ENCODE data around the gene ADD1. TPM values are rescaled to one million over a fixed set of nuclear protein-coding genes. Genes with fewer than 3 reads are reported as not detected.

Gene ADD1
- total and polyA plus RNA-seq, 2 donors from 2014 or later: 232 to 313 TPM

- peak overlapping the region in 2 of 3 donors; percentile 9 to 13 for H3K9ac ChIP-seq (ENCODE audit: low read length in 3 of 3)
- no peaks in the 10 kb centered on the region for H3K9me3 ChIP-seq (ENCODE audit: control insufficient read depth in 2 of 3, insufficient read depth in 1 of 3, low read length in 3 of 3)
- no peaks in the 10 kb centered on the region for H3K27me3 ChIP-seq (ENCODE audit: control insufficient read depth, insufficient read depth, low read length)
- TF ChIP-seq CTCF (IDR thresholded peaks at IDR 0.05; ENCODE audit: borderline replicate concordance, extremely low read depth, insufficient read depth): no peak
- DNase-seq: peak in 1 of 5 donors; percentile 45
- H3K36me3 ChIP-seq (ENCODE audit: control insufficient read depth in 2 of 3, insufficient read depth in 3 of 3, low read length in 3 of 3): peaks cover 0 to 24% (median 12%) of the 10 kb centered on the region in 3 donors
- peaks cover 0 to 26% (median 3%) of the 10 kb centered on the region in 3 donors for H3K4me1 ChIP-seq (ENCODE audit: control insufficient read depth in 2 of 3, insufficient read depth in 2 of 3, low read depth in 1 of 3, low read length in 3 of 3)
- intact Hi-C loops (cut with DNase I): no loop called here
- H3K4me3 ChIP-seq (ENCODE audit: low read length in 3 of 3): peak overlapping the region in 2 of 3 donors; percentile 73 to 90
- FAIRE-seq: no peak
- no peak overlapping the region for H3K27ac ChIP-seq (ENCODE audit: low read depth in 2 of 2, low read length in 2 of 2)
These were observed 92.4 kb downstream of the ADD1 start for GRCh38 chr4:2935762-2936743.

- no peaks in the 10 kb centered on the region for H3K27me3 ChIP-seq (ENCODE audit: control insufficient read depth, insufficient read depth, low read length)
- FAIRE-seq: no peak
- intact Hi-C loops (cut with DNase I): no loop called here
- peak overlapping the region in 1 of 3 donors; percentile 9 for H3K9ac ChIP-seq (ENCODE audit: low read length in 3 of 3)
- peaks cover 0 to 31% (median 15%) of the 10 kb centered on the region in 3 donors for H3K36me3 ChIP-seq (ENCODE audit: control insufficient read depth in 2 of 3, insufficient read depth in 3 of 3, low read length in 3 of 3)
- H3K4me3 ChIP-seq (ENCODE audit: low read length in 3 of 3): no peak overlapping the region
- no peak for TF ChIP-seq CTCF (IDR thresholded peaks at IDR 0.05; ENCODE audit: borderline replicate concordance, extremely low read depth, insufficient read depth)
- peak in 1 of 5 donors; percentile 82 for DNase-seq
- peaks cover 0 to 24% (median 3%) of the 10 kb centered on the region in 3 donors for H3K4me1 ChIP-seq (ENCODE audit: control insufficient read depth in 2 of 3, insufficient read depth in 2 of 3, low read depth in 1 of 3, low read length in 3 of 3)
- no peak overlapping the region for H3K27ac ChIP-seq (ENCODE audit: low read depth in 2 of 2, low read length in 2 of 2)
- H3K9me3 ChIP-seq (ENCODE audit: control insufficient read depth in 2 of 3, insufficient read depth in 1 of 3, low read length in 3 of 3): no peaks in the 10 kb centered on the region
These were observed 93.1 kb downstream of the ADD1 start for GRCh38 chr4:2936773-2937145.

- Histone ChIP-seq H3K4me3 (ENCODE audit: low read length in 3 of 3) (no peak overlapping the region), H3K36me3 (ENCODE audit: control insufficient read depth in 2 of 3, insufficient read depth in 3 of 3, low read length in 3 of 3) (peaks cover 0 to 35% (median 19%) of the 10 kb centered on the region in 3 donors), H3K9me3 (ENCODE audit: control insufficient read depth in 2 of 3, insufficient read depth in 1 of 3, low read length in 3 of 3) (no peaks in the 10 kb centered on the region), H3K4me1 (ENCODE audit: control insufficient read depth in 2 of 3, insufficient read depth in 2 of 3, low read depth in 1 of 3, low read length in 3 of 3) (peaks cover 0 to 23% (median 3%) of the 10 kb centered on the region in 3 donors), H3K27ac (ENCODE audit: low read depth in 2 of 2, low read length in 2 of 2) (no peak overlapping the region), H3K27me3 (ENCODE audit: control insufficient read depth, insufficient read depth, low read length) (no peaks in the 10 kb centered on the region), H3K9ac (ENCODE audit: low read length in 3 of 3) (peak overlapping the region in 1 of 3 donors; percentile 9)
- no peak for TF ChIP-seq CTCF (IDR thresholded peaks at IDR 0.05; ENCODE audit: borderline replicate concordance, extremely low read depth, insufficient read depth)
- intact Hi-C loops (cut with DNase I): no loop called here
- DNase-seq (peak in 1 of 5 donors; percentile 93), FAIRE-seq (no peak)
These were observed 93.7 kb downstream of the ADD1 start for GRCh38 chr4:2937146-2937857.
